NT2/D1 (cell line): ENCODE measurements around the gene TMEM100.

ENCODE experiments used
- DNase-seq: peaks from one replicate; pipeline ENCODE4 v3.0.0-alpha.2; 2011; ENCODE audit warnings: low read depth, low spot score
- H3K27me3 ChIP-seq: 2 replicates; pipeline ENCODE4 v1.6.0; 2011; ENCODE audit warnings: mild to moderate bottlenecking; ENCODE audit not compliant: insufficient read length, insufficient read depth
- H3K36me3 ChIP-seq: 2 replicates; pipeline ENCODE4 v1.6.1; 2011; ENCODE audit warnings: mild to moderate bottlenecking, low read length, mixed read lengths; ENCODE audit not compliant: insufficient read depth, insufficient read length
- H3K4me1 ChIP-seq: 2 replicates; pipeline ENCODE4 v1.5.1; 2011; ENCODE audit not compliant: insufficient read depth, insufficient read length
- H3K4me3 ChIP-seq: 2 replicates; pipeline ENCODE4 v1.5.1; 2011; ENCODE audit warnings: low read depth; ENCODE audit not compliant: insufficient read length
- H3K9ac ChIP-seq: 2 replicates; pipeline ENCODE4 v1.6.0; 2011; ENCODE audit warnings: low read depth; ENCODE audit not compliant: insufficient read length
- H3K9me3 ChIP-seq: 2 replicates; pipeline ENCODE4 v1.5.1; 2011; ENCODE audit warnings: mild to moderate bottlenecking, low read length; ENCODE audit not compliant: insufficient read depth
- SUZ12 ChIP-seq: IDR thresholded peaks from 2 replicates; pipeline ENCODE4 v1.6.1; 2011; ENCODE audit not compliant: insufficient read length, insufficient read depth; ENCODE audit errors: extremely low read depth
- YY1 ChIP-seq: IDR thresholded peaks from 2 replicates; pipeline ENCODE4 v1.6.1; 2011; ENCODE audit not compliant: insufficient read length, insufficient read depth
- ZNF274 ChIP-seq: IDR thresholded peaks from 2 replicates; pipeline ENCODE4 v1.6.1; 2011; ENCODE audit warnings: mild to moderate bottlenecking, low read depth, low read length

The TMEM100 gene

DNA sequence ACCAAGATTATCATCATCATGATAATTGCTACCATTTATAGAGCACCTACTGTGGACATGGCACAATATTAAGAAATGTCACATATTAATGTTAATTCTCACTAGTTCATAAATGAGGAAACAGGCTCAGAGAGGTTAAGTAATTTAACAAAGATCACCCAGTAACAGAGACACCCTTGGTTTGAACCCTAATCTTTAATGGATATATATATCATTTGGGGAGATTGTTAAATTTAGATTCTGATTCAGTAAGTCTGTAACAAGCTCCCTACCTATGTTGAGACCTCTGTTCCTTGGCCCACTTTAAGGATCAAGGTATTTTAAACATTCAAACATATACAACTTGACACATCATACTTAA, 804 bp upstream of the TMEM100 start:
- Histone ChIP-seq H3K36me3 (no peaks in the 10 kb centered on the region), H3K27me3 (no peaks in the 10 kb centered on the region), H3K9me3 (no peaks in the 10 kb centered on the region), H3K4me3 (no peak overlapping the region), H3K4me1 (peaks cover 2% of the 10 kb centered on the region), H3K9ac (no peak overlapping the region)
- no peak for DNase-seq
- no peak for TF ChIP-seq SUZ12

DNA sequence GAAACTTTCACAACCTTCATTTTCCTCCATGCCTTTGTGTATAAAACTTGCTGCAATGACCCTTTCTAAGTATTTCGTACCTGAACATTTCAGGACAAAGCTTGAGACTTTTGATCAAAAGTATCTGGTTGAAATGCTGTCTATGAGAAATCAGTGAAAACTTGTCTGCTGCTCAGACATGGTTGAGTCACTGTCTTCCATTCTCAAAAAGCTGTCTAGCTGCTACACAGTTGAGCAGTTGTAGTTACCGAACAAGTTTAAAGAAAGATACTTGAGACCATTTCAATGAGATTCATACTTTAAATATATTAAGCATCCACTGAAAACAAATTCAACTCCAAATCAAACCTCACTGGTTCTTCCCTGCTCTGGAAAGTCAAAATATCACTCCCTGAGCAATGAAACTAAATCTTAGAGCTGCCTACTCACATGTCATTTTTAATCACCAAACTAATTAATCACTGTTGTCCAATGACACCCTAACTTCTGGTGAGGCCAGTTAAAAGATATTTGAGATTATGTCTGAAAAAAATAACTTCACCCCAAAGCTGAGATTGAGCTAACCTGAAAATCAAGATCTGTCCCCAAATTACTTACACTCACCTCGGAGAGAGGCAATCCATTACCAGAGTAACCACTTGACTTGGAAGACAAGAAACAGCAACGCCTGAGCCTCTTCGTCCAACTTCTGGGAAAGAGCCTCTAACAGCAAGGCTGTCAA, 488 bp downstream of the TMEM100 start:
- Histone ChIP-seq H3K9me3 (no peaks in the 10 kb centered on the region), H3K9ac (no peak overlapping the region), H3K36me3 (no peaks in the 10 kb centered on the region), H3K4me3 (no peak overlapping the region), H3K27me3 (no peaks in the 10 kb centered on the region), H3K4me1 (no peaks in the 10 kb centered on the region)
- no peak for DNase-seq
- TF ChIP-seq YY1 (no peak), ZNF274 (no peak), SUZ12 (no peak)

DNA sequence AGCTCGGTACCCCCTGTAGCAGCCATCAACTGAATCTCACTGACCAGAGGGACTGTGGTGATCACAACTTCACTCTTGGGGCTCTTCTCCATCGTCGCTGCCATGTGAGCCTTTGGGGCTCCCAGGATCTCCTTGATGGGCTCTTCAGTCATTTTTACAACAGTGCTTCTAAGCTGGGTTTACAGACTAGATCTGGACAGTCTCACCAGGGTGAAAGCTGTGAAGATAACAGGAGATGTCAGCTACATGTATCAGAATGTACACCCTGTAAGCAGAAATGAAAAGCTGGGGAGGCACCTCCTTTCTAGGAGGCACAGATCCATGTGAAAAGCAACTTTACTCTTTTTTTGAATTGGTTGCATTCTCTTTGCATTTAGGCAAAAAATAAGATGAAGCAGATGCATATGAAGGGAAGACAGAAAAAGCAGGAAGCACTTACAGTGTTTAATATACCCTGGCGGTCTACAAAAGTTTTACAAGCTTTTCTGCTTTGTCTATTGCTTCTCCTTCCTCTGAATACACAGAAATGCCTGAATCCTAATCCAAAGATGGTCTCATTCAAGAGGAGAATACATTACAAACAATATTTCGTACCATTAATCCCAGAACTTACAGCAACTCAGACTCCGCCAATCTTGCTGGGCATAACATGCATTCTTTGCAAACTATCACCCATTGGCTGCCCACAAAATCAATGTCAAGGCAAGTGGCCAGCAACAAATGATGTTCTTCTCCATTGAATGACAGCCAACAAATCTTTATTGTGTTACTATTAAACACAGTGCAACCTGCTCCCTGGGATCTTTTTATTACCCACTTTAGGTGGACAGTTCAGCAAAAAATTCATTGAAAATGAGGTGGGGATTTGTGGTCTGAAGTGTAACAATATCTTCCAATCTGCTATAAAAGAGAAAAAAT, 1.5 kb downstream of the TMEM100 start:
- H3K4me1 ChIP-seq = no peaks in the 10 kb centered on the region
- DNase-seq = no peak
- no peak overlapping the region for H3K9ac ChIP-seq
- H3K9me3 ChIP-seq = no peaks in the 10 kb centered on the region
- TF ChIP-seq ZNF274 (no peak), YY1 (no peak), SUZ12 (no peak)
- no peaks in the 10 kb centered on the region for H3K27me3 ChIP-seq
- H3K4me3 ChIP-seq = no peak overlapping the region
- no peaks in the 10 kb centered on the region for H3K36me3 ChIP-seq

DNA sequence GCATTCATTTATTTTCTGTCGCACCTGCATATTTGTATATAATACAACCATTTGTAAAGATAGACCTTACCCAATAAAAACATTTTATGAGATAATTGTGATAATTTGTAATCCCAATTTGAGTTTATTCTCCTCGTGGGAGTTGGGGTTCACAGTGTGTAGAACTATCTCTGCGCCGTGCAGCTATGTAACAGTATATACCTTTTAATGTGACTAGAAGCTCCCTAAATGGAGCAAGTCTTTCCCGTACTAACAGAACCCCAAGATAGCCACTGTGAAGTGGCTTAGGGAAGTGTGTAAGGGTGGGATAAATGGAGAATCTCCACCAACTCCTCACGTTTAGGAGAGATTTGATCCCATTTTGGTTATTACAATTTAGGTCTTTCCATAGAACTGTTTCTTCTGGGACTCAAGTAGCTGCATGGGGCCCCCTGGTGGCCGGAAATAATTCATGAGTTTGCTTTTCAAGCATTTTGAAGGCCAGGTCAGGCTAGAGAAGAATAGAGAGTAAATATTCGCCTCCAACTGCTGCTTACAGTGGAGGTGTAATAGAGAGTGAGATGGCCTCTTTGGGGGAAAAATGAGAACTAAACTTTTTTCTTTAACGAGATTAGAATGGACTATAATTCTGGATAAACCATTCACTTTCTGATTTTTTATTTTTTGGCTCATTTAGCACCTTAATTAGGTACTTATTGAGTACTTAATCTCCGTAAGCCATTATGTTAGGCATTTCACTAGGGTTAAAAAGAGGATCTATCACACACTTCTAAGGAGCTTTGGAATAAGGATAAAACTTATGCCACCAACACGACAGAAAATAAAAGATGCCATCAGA, 4.5 kb downstream of the TMEM100 start:
- Histone ChIP-seq H3K9me3 (no peaks in the 10 kb centered on the region), H3K9ac (no peak overlapping the region), H3K27me3 (no peaks in the 10 kb centered on the region), H3K4me3 (no peak overlapping the region), H3K4me1 (no peaks in the 10 kb centered on the region), H3K36me3 (no peaks in the 10 kb centered on the region)
- TF ChIP-seq ZNF274 (no peak), SUZ12 (no peak), YY1 (no peak)
- DNase-seq = peak; percentile 57

DNA sequence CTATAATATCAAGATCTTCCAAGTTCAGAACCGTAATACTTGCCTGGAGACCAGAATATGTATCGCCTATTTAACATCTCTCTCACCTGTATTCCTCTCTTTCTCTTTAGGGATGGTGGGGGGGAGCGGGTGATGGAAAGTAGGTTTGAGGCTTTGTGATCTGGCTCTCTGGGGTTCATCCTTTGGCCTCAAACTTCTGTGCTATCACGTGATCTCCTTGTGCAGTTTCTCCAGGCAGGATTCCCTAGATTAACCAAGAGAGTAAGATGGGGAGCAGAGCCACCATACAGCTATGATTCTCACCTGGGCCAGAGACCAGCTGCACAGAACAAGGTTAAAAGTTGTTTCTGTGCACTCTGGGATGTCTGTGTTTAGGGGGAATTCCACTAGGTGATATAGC, 5.2 kb downstream of the TMEM100 start:
- H3K27me3 ChIP-seq = no peaks in the 10 kb centered on the region
- no peaks in the 10 kb centered on the region for H3K4me1 ChIP-seq
- H3K4me3 ChIP-seq = no peak overlapping the region
- H3K9me3 ChIP-seq = no peaks in the 10 kb centered on the region
- TF ChIP-seq YY1 = no peak
- no peak for TF ChIP-seq ZNF274
- TF ChIP-seq SUZ12 = no peak
- H3K36me3 ChIP-seq = no peaks in the 10 kb centered on the region
- no peak for DNase-seq
- H3K9ac ChIP-seq = no peak overlapping the region

DNA sequence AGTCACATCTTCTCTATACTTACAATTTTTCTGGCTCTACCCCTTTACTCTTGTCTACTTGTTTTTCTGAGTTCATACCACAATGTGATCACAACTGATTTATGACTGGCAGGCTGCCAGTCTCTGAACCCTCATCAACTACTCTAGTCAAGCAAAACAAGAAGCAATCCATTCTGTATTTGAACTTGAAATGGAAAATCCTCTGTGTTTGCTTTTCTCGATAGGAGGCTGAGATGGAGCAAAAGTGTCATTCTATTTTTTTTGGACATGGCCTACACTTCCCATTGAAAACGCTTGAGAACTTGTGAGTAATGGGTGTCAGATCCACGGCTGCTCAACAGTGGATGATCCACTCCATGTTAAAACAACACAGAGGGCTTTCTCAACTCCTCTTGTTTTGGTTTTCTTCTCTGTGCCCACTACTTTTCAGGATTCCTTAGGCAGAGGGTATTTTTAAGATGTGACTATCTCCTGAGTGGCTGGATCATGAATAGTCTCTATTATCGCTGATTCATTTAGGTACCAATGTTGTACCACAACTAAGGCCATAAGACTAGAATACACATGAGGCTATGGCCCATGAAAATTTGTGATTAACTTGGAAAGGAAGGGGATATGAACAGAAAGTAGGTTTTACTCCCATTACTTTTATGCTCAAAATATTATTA, 11.7 kb downstream of the TMEM100 start:
- Histone ChIP-seq H3K9ac (no peak overlapping the region), H3K27me3 (no peaks in the 10 kb centered on the region), H3K4me3 (no peak overlapping the region), H3K9me3 (no peaks in the 10 kb centered on the region), H3K4me1 (peaks cover 2% of the 10 kb centered on the region), H3K36me3 (no peaks in the 10 kb centered on the region)
- no peak for TF ChIP-seq YY1
- TF ChIP-seq SUZ12 = no peak
- TF ChIP-seq ZNF274 = no peak
- DNase-seq = no peak
